SH-SY5Y (cell line): Measurements from ENCODE around the gene FGF16.

Experiments used
- GATA2 ChIP-seq: IDR thresholded peaks from 2 replicates; pipeline ENCODE4 v1.6.1; 2011; ENCODE audit warnings: mild to moderate bottlenecking, low read depth, low read length
- GATA3 ChIP-seq: IDR thresholded peaks from 2 replicates; pipeline ENCODE4 v1.6.1; 2011; ENCODE audit warnings: low read depth, mild to moderate bottlenecking, low read length, moderate library complexity

- TF ChIP-seq GATA3 (no peak), GATA2 (no peak)
These were observed 36.9 kb downstream of the FGF16 start for GRCh38 chrX:77484045-77484444.
